Measurements from ENCODE around the gene TARBP1.
A peak's percentile ranks its signal among the peaks of the same experiment; 100 is the strongest.

The TARBP1 gene

GRCh38 chr1:234478152-234478480, 863 bp downstream of the TARBP1 start:
- H3K27me3 Mint-ChIP-seq: peaks cover 13% of the 10 kb centered on the region
- H3K4me1 Mint-ChIP-seq (ENCODE audit: low read depth): peaks cover 68% of the 10 kb centered on the region
- peak overlapping the region; percentile 79 for H3K27ac Mint-ChIP-seq
- no peaks in the 10 kb centered on the region for H3K9me3 Mint-ChIP-seq
- H3K4me3 Mint-ChIP-seq: peak overlapping the region; percentile 87
- peaks cover 23% of the 10 kb centered on the region for H3K36me3 Mint-ChIP-seq (ENCODE audit: low read depth)
- peak; percentile 84 for DNase-seq

GRCh38 chr1:234477386-234478151, 1.4 kb downstream of the TARBP1 start:
- peaks cover 73% of the 10 kb centered on the region for H3K4me1 Mint-ChIP-seq (ENCODE audit: low read depth)
- H3K4me3 Mint-ChIP-seq: peak overlapping the region; percentile 87
- H3K9me3 Mint-ChIP-seq: no peaks in the 10 kb centered on the region
- H3K27me3 Mint-ChIP-seq: peaks cover 8% of the 10 kb centered on the region
- no peak for DNase-seq
- H3K27ac Mint-ChIP-seq: peak overlapping the region; percentile 79
- H3K36me3 Mint-ChIP-seq (ENCODE audit: low read depth): peaks cover 27% of the 10 kb centered on the region

DNA sequence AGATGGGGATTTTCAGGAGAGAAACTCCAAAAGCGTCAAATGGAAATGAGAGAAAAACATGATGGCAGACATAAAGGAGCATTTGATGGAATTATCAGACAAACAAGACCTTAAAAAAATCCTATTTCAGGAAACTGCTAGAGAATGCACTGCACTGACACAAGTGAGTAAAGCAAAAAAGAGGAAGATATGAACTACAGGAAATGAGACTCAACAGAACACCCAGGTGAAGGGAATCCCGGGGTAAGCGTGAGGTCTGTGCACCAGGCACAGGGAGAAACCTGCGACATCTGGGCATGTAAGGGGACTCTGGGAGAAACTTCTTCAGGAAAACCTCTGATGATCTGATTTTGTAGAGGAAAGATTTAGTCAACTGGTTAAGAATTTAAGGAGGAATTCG, 2.8 kb downstream of the TARBP1 start:
- peak overlapping the region; percentile 87 for H3K4me3 Mint-ChIP-seq
- DNase-seq: no peak
- no peak overlapping the region for H3K27ac Mint-ChIP-seq
- H3K9me3 Mint-ChIP-seq: no peaks in the 10 kb centered on the region
- no peaks in the 10 kb centered on the region for H3K27me3 Mint-ChIP-seq
- H3K36me3 Mint-ChIP-seq (ENCODE audit: low read depth): peaks cover 36% of the 10 kb centered on the region
- H3K4me1 Mint-ChIP-seq (ENCODE audit: low read depth): peaks cover 72% of the 10 kb centered on the region

DNA sequence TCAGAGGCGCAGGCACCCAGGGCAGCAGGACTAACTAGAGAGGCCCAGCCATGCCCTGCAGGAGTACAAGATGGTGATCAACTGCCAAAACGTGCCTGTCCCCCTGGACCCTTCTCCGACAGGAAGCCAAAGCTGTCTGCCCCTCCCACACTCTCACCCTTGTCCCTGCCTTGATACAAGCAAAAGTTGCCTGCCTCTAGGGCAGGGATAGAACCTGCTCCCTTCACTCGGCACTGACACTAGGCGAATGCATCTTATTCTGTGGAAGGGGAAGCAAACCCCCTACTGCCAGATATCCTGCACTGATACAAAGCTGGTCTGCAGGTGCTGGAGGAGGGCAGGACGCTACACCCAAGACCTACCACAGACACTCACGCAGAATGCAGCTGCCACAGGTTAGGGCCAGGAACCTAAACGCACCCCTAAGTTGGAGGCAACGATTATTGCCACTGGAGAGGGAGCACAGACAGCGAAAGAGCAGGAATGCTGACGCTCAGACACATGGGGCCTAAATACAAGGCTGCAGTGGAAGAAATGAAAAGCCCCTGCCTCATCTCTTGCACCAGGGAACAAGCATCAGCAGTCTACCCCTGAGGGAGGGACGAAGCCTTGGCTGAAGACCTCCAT, 3.7 kb downstream of the TARBP1 start:
- H3K9me3 Mint-ChIP-seq: no peaks in the 10 kb centered on the region
- no peaks in the 10 kb centered on the region for H3K27me3 Mint-ChIP-seq
- peaks cover 44% of the 10 kb centered on the region for H3K36me3 Mint-ChIP-seq (ENCODE audit: low read depth)
- H3K27ac Mint-ChIP-seq: no peak overlapping the region
- H3K4me3 Mint-ChIP-seq: peak overlapping the region; percentile 27
- H3K4me1 Mint-ChIP-seq (ENCODE audit: low read depth): peaks cover 63% of the 10 kb centered on the region
- DNase-seq: no peak

- Mint-ChIP-seq H3K9me3 (no peaks in the 10 kb centered on the region), H3K27me3 (no peaks in the 10 kb centered on the region), H3K27ac (peak overlapping the region; percentile 12), H3K36me3 (ENCODE audit: low read depth) (peaks cover 51% of the 10 kb centered on the region), H3K4me3 (no peak overlapping the region), H3K4me1 (ENCODE audit: low read depth) (peaks cover 57% of the 10 kb centered on the region)
- no peak for DNase-seq
Measured at GRCh38 chr1:234474375-234474774, 4.6 kb downstream of the TARBP1 start.

DNA sequence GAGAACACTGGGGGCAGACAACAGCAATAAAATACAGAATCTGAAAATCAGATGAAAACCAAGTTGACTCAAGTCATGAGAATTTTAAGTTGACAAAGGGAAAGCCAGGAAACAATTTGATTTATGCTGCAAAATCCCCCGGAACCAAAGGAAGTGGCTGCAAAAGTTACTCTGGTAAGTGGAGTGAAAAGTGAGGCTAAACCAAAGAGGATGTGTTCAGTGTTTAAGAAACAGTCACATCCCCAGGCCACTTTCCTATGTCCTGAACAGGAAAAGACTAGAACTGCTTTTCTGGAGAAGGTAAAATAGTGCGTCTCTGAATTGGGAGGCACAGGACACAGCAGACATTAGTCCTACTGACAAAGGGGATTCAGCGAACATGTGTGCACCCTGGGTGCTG, 5.9 kb downstream of the TARBP1 start:
- H3K36me3 Mint-ChIP-seq (ENCODE audit: low read depth): peaks cover 60% of the 10 kb centered on the region
- no peaks in the 10 kb centered on the region for H3K9me3 Mint-ChIP-seq
- peak overlapping the region; percentile 6 for H3K4me3 Mint-ChIP-seq
- peaks cover 53% of the 10 kb centered on the region for H3K4me1 Mint-ChIP-seq (ENCODE audit: low read depth)
- no peak for DNase-seq
- no peaks in the 10 kb centered on the region for H3K27me3 Mint-ChIP-seq
- peak overlapping the region; percentile 53 for H3K27ac Mint-ChIP-seq

- no peaks in the 10 kb centered on the region for H3K27me3 Mint-ChIP-seq
- no peak overlapping the region for H3K27ac Mint-ChIP-seq
- H3K4me3 Mint-ChIP-seq: no peak overlapping the region
- no peak for DNase-seq
- peaks cover 19% of the 10 kb centered on the region for H3K4me1 Mint-ChIP-seq (ENCODE audit: low read depth)
- no peaks in the 10 kb centered on the region for H3K9me3 Mint-ChIP-seq
- H3K36me3 Mint-ChIP-seq (ENCODE audit: low read depth): peaks cover 81% of the 10 kb centered on the region
Measured at GRCh38 chr1:234469376-234469775, 9.6 kb downstream of the TARBP1 start.

DNA sequence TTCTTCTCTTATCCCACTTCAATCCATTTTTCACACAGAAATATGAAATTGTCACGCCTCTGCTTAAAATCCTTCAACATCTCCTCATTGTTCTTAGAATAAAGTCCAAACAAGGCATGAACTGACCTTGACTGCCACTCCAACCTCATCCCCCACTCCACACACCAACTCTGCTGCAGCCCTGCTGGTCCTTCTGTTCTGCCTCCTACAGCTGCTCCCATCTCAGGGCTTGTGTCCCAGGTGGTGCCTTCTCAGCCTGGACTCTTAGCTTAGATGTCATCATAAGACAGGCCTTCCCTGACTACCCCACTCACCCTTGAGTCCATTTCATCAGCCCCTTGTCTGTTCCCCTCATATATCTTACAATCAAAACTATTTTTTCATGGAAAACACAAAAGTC, 10.4 kb downstream of the TARBP1 start:
- H3K27ac Mint-ChIP-seq: no peak overlapping the region
- peaks cover 83% of the 10 kb centered on the region for H3K36me3 Mint-ChIP-seq (ENCODE audit: low read depth)
- peaks cover 13% of the 10 kb centered on the region for H3K4me1 Mint-ChIP-seq (ENCODE audit: low read depth)
- H3K4me3 Mint-ChIP-seq: no peak overlapping the region
- no peaks in the 10 kb centered on the region for H3K9me3 Mint-ChIP-seq
- no peak for DNase-seq
- no peaks in the 10 kb centered on the region for H3K27me3 Mint-ChIP-seq

DNA sequence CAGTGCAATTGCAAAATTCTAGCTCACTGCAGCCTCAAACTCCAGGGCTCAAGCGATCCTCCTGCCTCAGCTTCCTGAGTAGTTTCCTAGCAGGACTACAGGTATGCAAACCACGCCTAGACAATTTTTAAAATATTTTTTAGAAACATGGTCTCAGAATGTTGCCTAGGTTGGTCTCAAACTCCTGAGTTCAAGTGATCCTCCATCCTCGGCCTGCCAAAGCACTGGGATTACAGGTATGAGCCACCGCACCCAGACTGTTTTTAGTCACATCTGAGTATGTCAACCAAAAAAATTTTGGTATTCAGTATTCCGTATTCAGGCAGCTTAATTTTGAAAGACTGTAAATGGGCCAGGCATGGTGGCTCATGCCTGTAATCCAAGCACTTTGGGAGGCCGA, 11.2 kb downstream of the TARBP1 start:
- peaks cover 5% of the 10 kb centered on the region for H3K4me1 Mint-ChIP-seq (ENCODE audit: low read depth)
- H3K36me3 Mint-ChIP-seq (ENCODE audit: low read depth): peaks cover 88% of the 10 kb centered on the region
- H3K4me3 Mint-ChIP-seq: no peak overlapping the region
- H3K27me3 Mint-ChIP-seq: no peaks in the 10 kb centered on the region
- H3K9me3 Mint-ChIP-seq: no peaks in the 10 kb centered on the region
- DNase-seq: no peak
- no peak overlapping the region for H3K27ac Mint-ChIP-seq

- Mint-ChIP-seq H3K9me3 (no peaks in the 10 kb centered on the region), H3K4me1 (ENCODE audit: low read depth) (peaks cover 3% of the 10 kb centered on the region), H3K4me3 (no peak overlapping the region), H3K27me3 (no peaks in the 10 kb centered on the region), H3K27ac (no peak overlapping the region), H3K36me3 (ENCODE audit: low read depth) (peaks cover 93% of the 10 kb centered on the region)
- DNase-seq: no peak
Measured at GRCh38 chr1:234466945-234467344, 12.0 kb downstream of the TARBP1 start.

DNA sequence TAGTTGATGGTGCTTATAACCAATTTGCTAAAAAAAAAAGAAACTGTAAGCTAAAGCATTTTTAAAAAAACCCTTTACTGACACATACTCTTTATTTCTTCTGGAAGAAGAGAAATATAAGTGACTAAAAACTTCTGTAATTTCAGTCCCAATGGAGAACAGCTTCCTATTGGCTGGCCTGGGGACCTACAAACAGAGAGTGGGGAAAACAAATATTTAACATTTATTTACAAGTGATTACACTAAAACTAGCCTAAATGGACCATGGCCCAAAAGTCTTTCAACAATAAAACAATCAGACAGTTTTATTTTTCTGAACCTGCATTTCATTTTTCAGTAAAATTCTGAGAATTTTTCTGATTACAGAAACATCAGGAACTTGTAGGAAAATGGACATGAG, 15.2 kb downstream of the TARBP1 start:
- no peak overlapping the region for H3K4me3 Mint-ChIP-seq
- no peak overlapping the region for H3K27ac Mint-ChIP-seq
- H3K9me3 Mint-ChIP-seq: no peaks in the 10 kb centered on the region
- no peaks in the 10 kb centered on the region for H3K4me1 Mint-ChIP-seq (ENCODE audit: low read depth)
- no peak for DNase-seq
- peaks cover 91% of the 10 kb centered on the region for H3K36me3 Mint-ChIP-seq (ENCODE audit: low read depth)
- no peaks in the 10 kb centered on the region for H3K27me3 Mint-ChIP-seq

DNA sequence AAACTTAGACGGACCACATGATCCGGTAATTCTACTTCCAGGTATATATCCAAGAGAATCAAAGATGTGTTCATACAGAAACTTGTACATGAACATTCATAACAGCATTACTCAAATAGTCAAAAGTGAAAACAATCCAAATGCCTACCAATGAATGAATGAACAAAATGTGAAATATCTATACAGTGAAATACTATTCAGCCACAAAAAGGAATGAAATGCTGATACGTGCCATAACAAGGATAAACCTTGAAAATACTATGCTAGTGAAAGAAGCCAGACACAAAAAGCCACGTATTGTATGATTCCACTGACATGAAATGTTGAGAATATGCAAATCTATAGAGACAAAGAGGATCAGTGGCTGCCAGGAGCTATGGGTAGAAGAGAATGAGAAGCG, 18.3 kb downstream of the TARBP1 start:
- Mint-ChIP-seq H3K27me3 (no peaks in the 10 kb centered on the region), H3K27ac (no peak overlapping the region), H3K4me3 (no peak overlapping the region), H3K36me3 (ENCODE audit: low read depth) (peaks cover 79% of the 10 kb centered on the region), H3K4me1 (ENCODE audit: low read depth) (no peaks in the 10 kb centered on the region), H3K9me3 (no peaks in the 10 kb centered on the region)
- no peak for DNase-seq

DNA sequence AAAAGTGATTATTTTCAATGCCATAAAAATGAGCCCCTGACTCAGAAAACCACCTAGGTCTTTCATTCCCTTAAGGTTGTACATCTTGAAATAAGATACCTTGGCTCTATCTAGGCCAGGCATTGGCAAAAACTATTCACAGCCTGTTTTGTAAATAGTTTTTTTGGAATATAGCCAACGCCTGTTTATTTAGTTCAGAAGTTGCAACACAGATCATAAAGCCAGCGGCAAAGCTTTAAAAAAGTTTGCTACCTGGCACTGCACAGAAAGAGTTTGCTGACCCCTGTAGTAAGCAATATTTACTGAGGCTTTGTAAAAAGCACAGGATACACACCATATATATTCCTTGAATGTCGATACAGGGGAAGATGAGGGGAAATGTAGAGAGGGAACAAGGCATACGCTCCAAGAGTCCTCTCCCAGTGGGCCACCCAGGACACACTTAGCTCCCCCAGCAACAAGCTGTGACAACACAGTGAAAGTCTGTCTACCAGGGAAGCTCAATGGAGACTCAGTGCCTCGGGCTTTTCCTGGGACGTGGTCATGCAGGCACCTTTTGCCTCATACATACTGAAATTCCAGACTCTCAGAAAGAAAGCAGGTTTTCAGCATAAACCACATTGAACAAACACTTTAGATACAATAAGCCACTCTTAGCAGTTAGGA, 20.5 kb downstream of the TARBP1 start:
- no peak for DNase-seq
- Mint-ChIP-seq H3K36me3 (ENCODE audit: low read depth) (peaks cover 77% of the 10 kb centered on the region), H3K9me3 (no peaks in the 10 kb centered on the region), H3K4me1 (ENCODE audit: low read depth) (peaks cover 3% of the 10 kb centered on the region), H3K4me3 (no peak overlapping the region), H3K27me3 (no peaks in the 10 kb centered on the region), H3K27ac (no peak overlapping the region)

- no peaks in the 10 kb centered on the region for H3K9me3 Mint-ChIP-seq
- no peak overlapping the region for H3K27ac Mint-ChIP-seq
- H3K4me3 Mint-ChIP-seq: no peak overlapping the region
- no peak for DNase-seq
- H3K4me1 Mint-ChIP-seq (ENCODE audit: low read depth): peaks cover 7% of the 10 kb centered on the region
- peaks cover 70% of the 10 kb centered on the region for H3K36me3 Mint-ChIP-seq (ENCODE audit: low read depth)
- no peaks in the 10 kb centered on the region for H3K27me3 Mint-ChIP-seq
Measured at GRCh38 chr1:234454926-234455325, 24.1 kb downstream of the TARBP1 start.

DNA sequence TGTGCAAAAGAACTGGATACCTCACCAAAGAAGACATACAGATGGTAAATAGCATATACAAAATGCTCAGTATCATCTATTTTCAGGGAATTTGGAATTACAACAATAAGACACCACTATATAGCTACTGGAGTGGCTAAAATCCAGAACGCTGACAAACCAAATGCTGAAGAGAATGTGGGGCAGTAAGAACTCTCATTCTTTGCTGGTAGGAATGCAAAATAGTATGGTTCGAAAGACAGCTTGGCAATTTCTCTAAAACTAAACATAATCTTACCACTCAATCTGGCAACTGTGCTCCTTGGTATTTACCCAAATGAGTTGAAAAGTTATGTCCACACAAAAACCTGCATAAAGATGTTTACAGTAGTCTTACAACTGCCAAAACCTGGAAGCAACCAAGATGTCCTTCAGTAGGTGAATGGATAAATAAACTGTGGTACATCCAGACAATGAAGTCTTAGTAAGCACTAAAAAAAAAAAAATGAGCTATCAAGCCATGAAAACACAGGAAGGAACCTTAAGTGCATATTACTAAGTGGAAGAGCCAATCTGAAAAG, 26.5 kb downstream of the TARBP1 start:
- peaks cover 80% of the 10 kb centered on the region for H3K36me3 Mint-ChIP-seq (ENCODE audit: low read depth)
- no peak overlapping the region for H3K4me3 Mint-ChIP-seq

More for the DNA sequence above, 26.5 kb downstream of the TARBP1 start:
- H3K4me1 Mint-ChIP-seq (ENCODE audit: low read depth): peaks cover 7% of the 10 kb centered on the region
- H3K27me3 Mint-ChIP-seq: no peaks in the 10 kb centered on the region
- no peak overlapping the region for H3K27ac Mint-ChIP-seq
- no peaks in the 10 kb centered on the region for H3K9me3 Mint-ChIP-seq
- no peak for DNase-seq

Data from activated T-cell treated with anti-CD3 and anti-CD28 coated beads, Interleukin-2, amount 50 U/mL, for 24 hours (primary cell).